ENCODE measurements around the gene ANKRD40. TPM values are rescaled to one million over a fixed set of nuclear protein-coding genes. Genes with fewer than 3 reads are reported as not detected.

Gene ANKRD40
- total RNA-seq, 3 donors from 2014 or later, result 36.7 to 68.6 (median 38.1) TPM

DNA sequence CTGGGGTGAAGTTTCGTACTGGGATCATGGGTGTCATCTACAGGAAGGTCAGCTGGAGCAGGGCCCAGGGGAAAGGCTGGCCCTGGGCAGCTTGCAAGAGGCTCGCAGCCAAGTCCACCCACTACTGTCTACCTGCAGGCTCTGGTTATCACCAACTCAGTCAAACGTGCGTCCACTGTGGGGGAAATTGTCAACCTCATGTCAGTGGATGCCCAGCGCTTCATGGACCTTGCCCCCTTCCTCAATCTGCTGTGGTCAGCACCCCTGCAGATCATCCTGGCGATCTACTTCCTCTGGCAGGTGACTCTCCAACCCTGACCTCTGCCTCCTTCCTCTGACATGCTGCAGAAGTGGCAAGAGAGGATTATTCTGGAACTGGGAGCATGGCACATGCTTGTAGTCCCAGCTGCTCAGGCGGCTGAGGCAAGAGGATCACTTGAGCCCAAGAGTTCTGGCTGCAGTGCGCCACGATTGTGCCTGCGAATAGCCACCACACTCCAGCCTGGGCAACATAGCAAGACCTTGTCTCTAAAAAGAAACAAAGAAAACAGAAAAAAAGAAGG, 43.8 kb downstream of the ANKRD40 start:
- H3K4me1 ChIP-seq, result peaks cover 10 to 20% of the 10 kb centered on the region in 2 donors
- H3K27me3 ChIP-seq, result no peaks in the 10 kb centered on the region
- DNase-seq (ENCODE audit: low spot score in 2 of 2), result no peak
- H3K4me3 ChIP-seq, result no peak overlapping the region
- no peak overlapping the region for H3K27ac ChIP-seq
- intact Hi-C loops (cut with DNase I; ENCODE audit: low total_unique reads), result no loop called here
- no peaks in the 10 kb centered on the region for H3K9me3 ChIP-seq
- TF ChIP-seq, protein P1, sequence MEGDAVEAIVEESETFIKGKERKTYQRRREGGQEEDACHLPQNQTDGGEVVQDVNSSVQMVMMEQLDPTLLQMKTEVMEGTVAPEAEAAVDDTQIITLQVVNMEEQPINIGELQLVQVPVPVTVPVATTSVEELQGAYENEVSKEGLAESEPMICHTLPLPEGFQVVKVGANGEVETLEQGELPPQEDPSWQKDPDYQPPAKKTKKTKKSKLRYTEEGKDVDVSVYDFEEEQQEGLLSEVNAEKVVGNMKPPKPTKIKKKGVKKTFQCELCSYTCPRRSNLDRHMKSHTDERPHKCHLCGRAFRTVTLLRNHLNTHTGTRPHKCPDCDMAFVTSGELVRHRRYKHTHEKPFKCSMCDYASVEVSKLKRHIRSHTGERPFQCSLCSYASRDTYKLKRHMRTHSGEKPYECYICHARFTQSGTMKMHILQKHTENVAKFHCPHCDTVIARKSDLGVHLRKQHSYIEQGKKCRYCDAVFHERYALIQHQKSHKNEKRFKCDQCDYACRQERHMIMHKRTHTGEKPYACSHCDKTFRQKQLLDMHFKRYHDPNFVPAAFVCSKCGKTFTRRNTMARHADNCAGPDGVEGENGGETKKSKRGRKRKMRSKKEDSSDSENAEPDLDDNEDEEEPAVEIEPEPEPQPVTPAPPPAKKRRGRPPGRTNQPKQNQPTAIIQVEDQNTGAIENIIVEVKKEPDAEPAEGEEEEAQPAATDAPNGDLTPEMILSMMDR (IDR thresholded peaks at IDR 0.05), result no peak
- TF ChIP-seq POLR2A (IDR thresholded peaks at IDR 0.05), result no peak
- TF ChIP-seq POLR2AphosphoS5 (IDR thresholded peaks at IDR 0.05), result no peak
- no peaks in the 10 kb centered on the region for H3K36me3 ChIP-seq

DNA sequence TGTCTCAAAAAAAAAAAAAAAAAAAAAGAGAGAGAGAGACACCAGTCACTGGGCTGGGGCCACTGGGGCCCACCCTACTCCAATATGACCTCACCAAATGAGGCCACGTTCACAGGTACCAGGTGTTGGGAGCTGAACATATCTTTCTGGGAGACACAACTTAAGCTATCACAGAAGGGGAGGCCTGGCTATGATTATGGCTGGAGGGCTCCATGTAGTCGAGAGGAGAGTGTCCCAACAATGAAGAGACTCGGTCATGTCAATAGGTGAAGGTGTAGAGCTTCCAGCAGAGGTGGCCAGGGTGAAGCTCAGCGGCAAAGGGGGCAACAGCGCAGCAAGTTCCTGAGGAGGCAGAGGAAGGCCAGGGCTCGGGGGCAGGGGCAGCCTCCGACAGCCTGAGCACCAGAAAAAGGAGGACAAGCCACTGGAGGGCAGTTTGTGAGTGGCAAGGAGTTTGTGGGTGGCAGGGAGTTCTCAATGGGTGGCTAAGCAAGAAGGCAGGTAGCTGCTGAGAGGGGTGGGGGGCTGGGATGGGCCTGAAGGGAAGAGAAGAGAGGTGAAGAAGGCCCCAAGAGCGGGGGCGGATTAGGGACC, 45.0 kb downstream of the ANKRD40 start:
- H3K9me3 ChIP-seq, result no peaks in the 10 kb centered on the region
- no peak for TF ChIP-seq POLR2AphosphoS5 (IDR thresholded peaks at IDR 0.05)
- TF ChIP-seq, protein P1 (IDR thresholded peaks at IDR 0.05), result no peak
- no peak for TF ChIP-seq POLR2A (IDR thresholded peaks at IDR 0.05)
- no peak overlapping the region for H3K4me3 ChIP-seq
- no peaks in the 10 kb centered on the region for H3K36me3 ChIP-seq
- intact Hi-C loops (cut with DNase I; ENCODE audit: low total_unique reads), result no loop called here
- peaks cover 10 to 20% of the 10 kb centered on the region in 2 donors for H3K4me1 ChIP-seq
- no peaks in the 10 kb centered on the region for H3K27me3 ChIP-seq
- DNase-seq (ENCODE audit: low spot score in 2 of 2), result no peak
- H3K27ac ChIP-seq, result no peak overlapping the region

DNA sequence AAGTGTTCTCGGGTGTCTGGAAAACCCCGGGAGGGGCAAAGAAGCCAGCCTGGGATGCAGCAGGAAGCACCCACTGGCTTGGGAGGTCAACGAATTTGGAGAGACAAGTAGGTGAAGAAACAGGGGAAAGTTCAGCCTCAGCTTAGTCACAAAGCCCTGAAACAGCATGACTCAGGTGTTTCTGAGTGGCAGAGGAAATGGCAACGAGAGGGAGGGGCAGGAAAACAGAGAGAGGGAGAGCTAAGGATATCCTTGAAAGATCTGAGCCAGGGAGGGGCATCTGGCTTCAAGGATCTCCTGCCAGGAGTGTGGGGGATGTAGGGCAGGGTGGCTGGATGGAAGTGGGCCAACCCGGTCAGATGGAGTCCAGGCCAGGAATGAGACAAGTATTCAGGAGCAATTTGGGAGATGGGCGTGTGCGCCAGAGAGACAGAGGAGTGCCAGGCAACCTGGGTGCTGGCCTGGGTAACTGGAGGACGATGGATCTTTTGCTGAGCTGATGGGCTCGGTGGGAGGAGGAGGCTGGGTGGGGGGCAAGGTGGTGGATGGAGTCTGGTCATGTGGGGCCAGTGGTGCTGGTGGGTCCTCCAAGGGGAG, 45.8 kb downstream of the ANKRD40 start:
- H3K27ac ChIP-seq, result peak overlapping the region; percentile 77 to 83
- H3K4me3 ChIP-seq, result no peak overlapping the region
- no peaks in the 10 kb centered on the region for H3K27me3 ChIP-seq
- DNase-seq (ENCODE audit: low spot score in 2 of 2), result peak; percentile 63 to 74
- TF ChIP-seq POLR2AphosphoS5 (IDR thresholded peaks at IDR 0.05) (peak in 2 of 3 donors; percentile 38 to 49), POLR2A (IDR thresholded peaks at IDR 0.05) (no peak)
- TF ChIP-seq, protein P1 (IDR thresholded peaks at IDR 0.05), result no peak
- peaks cover 10 to 20% of the 10 kb centered on the region in 2 donors for H3K4me1 ChIP-seq
- intact Hi-C loops (cut with DNase I; ENCODE audit: low total_unique reads), result no loop called here
- H3K36me3 ChIP-seq, result no peaks in the 10 kb centered on the region
- no peaks in the 10 kb centered on the region for H3K9me3 ChIP-seq

DNA sequence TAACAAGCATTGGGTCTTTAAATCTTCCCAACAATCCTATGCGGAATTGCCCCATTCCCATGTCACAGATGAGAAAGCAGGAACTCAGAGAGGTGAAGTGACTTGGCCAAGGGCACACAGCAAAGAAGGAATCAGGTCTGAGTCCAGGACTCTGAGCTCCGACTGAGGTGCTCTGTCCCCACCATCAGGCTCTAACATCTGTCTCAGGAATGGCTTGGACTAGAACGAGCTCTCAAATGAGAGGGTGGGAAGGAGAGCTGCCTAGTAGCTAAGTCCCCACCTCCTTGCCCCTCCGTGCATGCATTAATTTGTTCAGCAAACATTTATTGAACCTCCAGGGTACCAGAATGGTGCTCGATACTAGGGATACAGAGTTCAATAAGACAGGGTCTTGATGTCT, 46.4 kb downstream of the ANKRD40 start:
- no peaks in the 10 kb centered on the region for H3K27me3 ChIP-seq
- no peaks in the 10 kb centered on the region for H3K9me3 ChIP-seq
- TF ChIP-seq, protein P1 (IDR thresholded peaks at IDR 0.05), result no peak
- TF ChIP-seq POLR2AphosphoS5 (IDR thresholded peaks at IDR 0.05), result no peak
- H3K27ac ChIP-seq, result peak overlapping the region; percentile 77 to 83
- H3K4me3 ChIP-seq, result no peak overlapping the region
- DNase-seq (ENCODE audit: low spot score in 2 of 2), result no peak
- intact Hi-C loops (cut with DNase I; ENCODE audit: low total_unique reads), result no loop called here
- H3K4me1 ChIP-seq, result peaks cover 10 to 20% of the 10 kb centered on the region in 2 donors
- H3K36me3 ChIP-seq, result no peaks in the 10 kb centered on the region

DNA sequence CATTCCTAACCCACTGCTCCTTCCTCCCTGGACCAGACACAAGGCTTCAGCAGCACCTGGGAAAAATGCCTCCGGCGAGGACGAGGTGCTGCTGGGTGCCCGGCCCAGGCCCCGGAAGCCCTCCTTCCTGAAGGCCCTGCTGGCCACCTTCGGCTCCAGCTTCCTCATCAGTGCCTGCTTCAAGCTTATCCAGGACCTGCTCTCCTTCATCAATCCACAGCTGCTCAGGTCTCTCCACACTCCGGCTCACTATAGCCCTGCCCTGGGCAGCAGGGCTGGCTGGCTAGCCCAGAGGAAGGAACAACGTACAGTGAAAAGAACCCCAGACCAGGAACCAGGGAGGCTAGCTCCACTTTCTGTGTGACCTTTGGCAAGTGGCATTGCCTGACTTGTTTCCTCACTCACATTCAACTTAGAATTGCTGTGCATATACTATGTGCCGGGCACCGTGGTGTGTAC, 46.8 kb downstream of the ANKRD40 start:
- intact Hi-C loops (cut with DNase I; ENCODE audit: low total_unique reads), result no loop called here
- Histone ChIP-seq H3K27me3 (no peaks in the 10 kb centered on the region), H3K36me3 (no peaks in the 10 kb centered on the region), H3K4me3 (peak overlapping the region in 1 of 3 donors; percentile 18), H3K9me3 (no peaks in the 10 kb centered on the region), H3K27ac (peak overlapping the region; percentile 77 to 83), H3K4me1 (peaks cover 10 to 20% of the 10 kb centered on the region in 2 donors)
- TF ChIP-seq POLR2A (IDR thresholded peaks at IDR 0.05) (no peak), POLR2AphosphoS5 (IDR thresholded peaks at IDR 0.05) (no peak)
- TF ChIP-seq, protein P1 (IDR thresholded peaks at IDR 0.05), result no peak
- no peak for DNase-seq (ENCODE audit: low spot score in 2 of 2)

All from breast epithelium (tissue), 4 donors.